ENCODE results near the gene ZNF609. TPM values are rescaled to one million over a fixed set of nuclear protein-coding genes. Genes with fewer than 3 reads are reported as not detected.

ZNF609 gene
- total and polyA plus RNA-seq, 10 of the 15 experiments (the other 5 are each of a cell fraction or from before 2014, with no cell fraction given), result 5.1 to 35.3 (median 13.6) TPM

GRCh38 chr15:64696481-64696880 lies 236.1 kb downstream of the ZNF609 start (continued):
- TF ChIP-seq ZBTB4 (CRISPR knock-in tag; IDR thresholded peaks at IDR 0.05) (no peak), SPI1 (IDR thresholded peaks at IDR 0.05; ENCODE audit: borderline replicate concordance, insufficient read depth, low read depth, low read length) (no peak), MYB (IDR thresholded peaks at IDR 0.05; ENCODE audit: borderline replicate concordance, low read depth, low read length) (no peak), NFYB (IDR thresholded peaks at IDR 0.05; ENCODE audit: insufficient read depth, low read depth, low read length) (no peak), MLLT1 (IDR thresholded peaks at IDR 0.05) (no peak)

- no TSS peak for BruUV-seq (replicated peaks)
- Histone ChIP-seq H3K4me1 (ENCODE audit: control insufficient read depth, insufficient read depth, low read length) (peaks cover 39% of the 10 kb centered on the region), H3K27me3 (replicated peaks in 1 of 2; ENCODE audit: control insufficient read depth in 2 of 2, insufficient read depth in 2 of 2, low read length in 1 of 2) (no peaks in the 10 kb centered on the region), H3K79me2 (ENCODE audit: control insufficient read depth, insufficient read depth, low read length) (peaks cover 70% of the 10 kb centered on the region), H3K36me3 (ENCODE audit: control insufficient read depth in 2 of 2, insufficient read depth in 2 of 2, low read length in 1 of 2) (peaks cover 2 to 6% of the 10 kb centered on the region in 2 experiments; a peak in 3 of 4 replicates), H3K4me3 (0 out of 2 replicates have a peak overlapping the region, but pooled peaks have one; percentile 7), H3K9ac (ENCODE audit: control insufficient read depth, insufficient read depth, low read length) (no peak overlapping the region), H3K9me3 (replicated peaks; ENCODE audit: control insufficient read depth, insufficient read depth, low read length) (no peaks in the 10 kb centered on the region), H3K27ac (ENCODE audit: control insufficient read depth, insufficient read depth) (no peak overlapping the region), H2AFZ (ENCODE audit: control insufficient read depth, low read depth, low read length) (no peak overlapping the region), H4K20me1 (ENCODE audit: control insufficient read depth, insufficient read depth) (peaks cover 3% of the 10 kb centered on the region; the same call in 1 of the 2 replicates), H3K4me2 (ENCODE audit: control insufficient read depth, insufficient read depth) (peak overlapping the region; percentile 51)
- FAIRE-seq, result no peak
- CTCF ChIA-PET, result interaction anchor here (0.8 to 6.7 kb wide), 7 partner anchors 7 to 64 kb away, joined by 3 to 65 read pairs (median 5); no protein-coding TSS in a partner anchor
- ATAC-seq, result peak; percentile 61
- WGBS (ENCODE audit: insufficient coverage, insufficient replicate concordance, low lambda C conversion rate, missing lambda C conversion rate), result 0% methylated on average over 3 of the region's 3 CpGs
- in situ Hi-C loops (cut with MboI), result no loop called here
- no peak for DNase-seq (ENCODE audit: low read depth, low spot score)
- intact Hi-C loops (cut with micrococcal nuclease; ENCODE audit: unreplicated experiment), result no loop called here
- SMC1A ChIA-PET (ENCODE audit: uncharacterized antibody, unreplicated experiment), result interaction anchor here (0.8 to 5.6 kb wide), 9 partner anchors 10 to 254 kb away, joined by 3 to 41 read pairs (median 4); no protein-coding TSS in a partner anchor
- POLR2A ChIA-PET, result interaction anchor here (1.0 to 1.3 kb wide), 5 partner anchors 9 to 185 kb away, joined by 3 to 5 read pairs (median 4); no protein-coding TSS in a partner anchor
- RAD21 ChIA-PET (ENCODE audit: unreplicated experiment), result interaction anchor here (0.6 to 6.1 kb wide), 8 partner anchors 11 to 197 kb away, joined by 3 to 41 read pairs (median 3); partner anchors contain the start of gene PIF1
- TF ChIP-seq CBX3 (IDR thresholded peaks at IDR 0.05; ENCODE audit: borderline replicate concordance, low read depth) (no peak), NRF1 (conservative IDR thresholded peaks at IDR 0.05; ENCODE audit: low read depth, low read length) (no peak), GABPA (IDR thresholded peaks at IDR 0.05; ENCODE audit: low read depth) (no peak), BCL3 (IDR thresholded peaks at IDR 0.05; ENCODE audit: borderline replicate concordance, insufficient read depth, low read depth, low read length, poor library complexity, severe bottlenecking) (no peak), BRCA1 (IDR thresholded peaks at IDR 0.05; ENCODE audit: low read depth, low read length) (no peak), SUPT20H (IDR thresholded peaks at IDR 0.05; ENCODE audit: borderline replicate concordance, control insufficient read depth, low read depth, low read length) (no peak), RUNX3 (IDR thresholded peaks at IDR 0.05; ENCODE audit: low read length) (peak; percentile 41), ATF7 (IDR thresholded peaks at IDR 0.05; ENCODE audit: low read depth) (peak; percentile 93), KDM1A (IDR thresholded peaks at IDR 0.05; ENCODE audit: borderline replicate concordance) (no peak), CREB1 (IDR thresholded peaks at IDR 0.05; ENCODE audit: low read depth) (0 out of 2 replicates have a peak, but pooled peaks have one; percentile 39), ZNF274 (IDR thresholded peaks at IDR 0.05; ENCODE audit: insufficient read depth, insufficient read length) (no peak), IKZF2 (IDR thresholded peaks at IDR 0.05) (peak; percentile 51 to 58)
Observed at GRCh38 chr15:64697911-64698369, 237.6 kb downstream of the ZNF609 start.
